HFFc6 (cell line): ENCODE measurements around the gene KNDC1. TPM values are rescaled to one million over a fixed set of nuclear protein-coding genes. Genes with fewer than 3 reads are reported as not detected.

Source experiments
- DNase-seq: peaks from one replicate; pipeline ENCODE4 v3.0.0-alpha.2; 2018
- H3K27ac Mint-ChIP-seq: 2 replicates; pipeline ENCODE4 v1.8.0; 2020; ENCODE audit warnings: mild to moderate bottlenecking, mixed read lengths
- H3K27me3 Mint-ChIP-seq: 2 replicates; pipeline ENCODE4 v1.8.0; 2021; ENCODE audit warnings: mild to moderate bottlenecking, moderate library complexity, mixed read lengths; ENCODE audit not compliant: insufficient read depth
- H3K36me3 Mint-ChIP-seq: 2 replicates; pipeline ENCODE4 v1.8.0; 2021; ENCODE audit warnings: low read depth, mixed read lengths
- H3K4me1 Mint-ChIP-seq: 2 replicates; pipeline ENCODE4 v1.8.0; 2020; ENCODE audit warnings: low read depth, mixed read lengths
- H3K4me3 Mint-ChIP-seq: 2 replicates; pipeline ENCODE4 v1.8.0; 2020; ENCODE audit warnings: mild to moderate bottlenecking, moderate library complexity, mixed read lengths
- H3K9me3 Mint-ChIP-seq: 2 replicates; pipeline ENCODE4 v1.8.0; 2020; ENCODE audit warnings: mild to moderate bottlenecking, mixed read lengths
- CTCF ChIP-seq: fragments of 200-600 bp; sonication (generic); IDR thresholded peaks from 2 replicates; pipeline ENCODE4 v1.5.0; 2021; ENCODE audit warnings: antibody characterized with exemption, mild to moderate bottlenecking
- total RNA-seq, 6 experiments: library from RNA; stranded (reverse); fragmentation: NEBNext Ultra II Directional; extraction: Animal tissue kit (Norgen Biotek cat#: 25700); gene quantifications; 2 replicates in 1 of 6; 3 replicates in 5 of 6; pipeline ENCODE4 v1.2.3, GENCODE V29; 2021

KNDC1 gene
- total RNA-seq, 6 experiments from 2014 or later, result 0.05 to 1.00 (median 0.28) TPM; not detected in 3

GRCh38 chr10:133156674-133157579 is 3.1 kb upstream of the KNDC1 start:
- DNase-seq, result no peak
- peaks cover 12% of the 10 kb centered on the region for H3K27me3 Mint-ChIP-seq
- no peak overlapping the region for H3K4me3 Mint-ChIP-seq
- TF ChIP-seq CTCF, result no peak
- H3K27ac Mint-ChIP-seq, result no peak overlapping the region
- H3K9me3 Mint-ChIP-seq, result no peaks in the 10 kb centered on the region
- H3K4me1 Mint-ChIP-seq, result no peaks in the 10 kb centered on the region
- no peaks in the 10 kb centered on the region for H3K36me3 Mint-ChIP-seq

DNA sequence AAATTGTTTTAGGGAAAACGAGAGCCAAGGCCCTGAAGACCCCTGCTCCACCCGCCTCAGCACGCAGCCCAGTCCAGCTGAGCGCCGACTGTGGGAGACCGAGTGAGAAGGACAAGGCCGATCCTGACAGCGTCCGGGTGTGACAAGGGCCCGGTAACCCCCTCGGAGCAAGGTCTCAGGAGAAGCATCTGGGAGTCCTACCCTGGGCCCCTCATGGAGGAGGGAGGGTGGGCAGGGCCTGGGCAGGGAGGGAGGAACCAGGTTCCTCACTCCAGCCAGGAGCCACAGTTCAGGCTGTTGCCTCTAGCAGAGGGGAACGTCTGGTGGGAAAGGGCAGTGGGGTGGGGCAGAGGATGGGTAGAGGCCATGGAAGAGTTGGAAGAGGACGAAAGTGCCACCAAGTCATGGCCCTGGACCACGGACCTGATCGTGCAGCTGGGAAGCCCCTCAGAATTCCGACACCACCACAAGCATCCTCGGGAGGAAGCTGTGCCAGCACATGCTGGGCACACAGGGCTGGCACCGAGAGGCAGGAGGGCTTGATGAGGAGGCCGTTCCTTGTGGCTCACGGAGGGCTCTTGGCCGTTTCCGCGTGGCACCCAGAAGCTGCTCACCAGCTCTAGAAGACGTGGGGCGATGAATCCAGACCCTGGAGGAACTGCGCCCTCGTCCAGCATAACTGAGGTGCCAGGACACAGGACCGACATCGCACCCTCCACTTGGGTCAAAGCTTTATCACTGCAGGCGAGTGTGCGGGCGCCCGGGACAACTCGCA is 2.2 kb upstream of the KNDC1 start:
- H3K4me3 Mint-ChIP-seq, result no peak overlapping the region
- DNase-seq, result no peak
- no peak for TF ChIP-seq CTCF
- H3K4me1 Mint-ChIP-seq, result no peaks in the 10 kb centered on the region
- peaks cover 14% of the 10 kb centered on the region for H3K27me3 Mint-ChIP-seq
- H3K36me3 Mint-ChIP-seq, result no peaks in the 10 kb centered on the region
- no peak overlapping the region for H3K27ac Mint-ChIP-seq
- no peaks in the 10 kb centered on the region for H3K9me3 Mint-ChIP-seq

DNA sequence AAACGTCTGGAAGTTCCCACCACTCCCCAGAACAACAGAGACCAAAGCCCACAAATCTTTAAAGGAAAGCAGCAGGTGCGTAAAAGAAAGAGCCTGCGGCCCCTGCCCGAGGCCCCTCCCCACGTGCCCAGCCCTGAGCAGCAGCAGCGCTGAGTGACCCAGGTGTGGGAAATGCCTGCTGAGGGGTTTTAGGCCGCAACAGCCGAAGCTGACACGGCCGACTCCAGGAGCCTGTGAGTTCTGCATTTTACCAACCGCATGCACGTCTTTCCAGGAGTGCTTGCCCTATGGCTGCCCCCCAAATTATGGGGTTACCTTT is 1.6 kb upstream of the KNDC1 start:
- H3K27me3 Mint-ChIP-seq, result peaks cover 12% of the 10 kb centered on the region
- no peaks in the 10 kb centered on the region for H3K36me3 Mint-ChIP-seq
- no peak overlapping the region for H3K4me3 Mint-ChIP-seq
- no peaks in the 10 kb centered on the region for H3K9me3 Mint-ChIP-seq
- no peaks in the 10 kb centered on the region for H3K4me1 Mint-ChIP-seq
- no peak overlapping the region for H3K27ac Mint-ChIP-seq
- no peak for DNase-seq
- no peak for TF ChIP-seq CTCF

DNA sequence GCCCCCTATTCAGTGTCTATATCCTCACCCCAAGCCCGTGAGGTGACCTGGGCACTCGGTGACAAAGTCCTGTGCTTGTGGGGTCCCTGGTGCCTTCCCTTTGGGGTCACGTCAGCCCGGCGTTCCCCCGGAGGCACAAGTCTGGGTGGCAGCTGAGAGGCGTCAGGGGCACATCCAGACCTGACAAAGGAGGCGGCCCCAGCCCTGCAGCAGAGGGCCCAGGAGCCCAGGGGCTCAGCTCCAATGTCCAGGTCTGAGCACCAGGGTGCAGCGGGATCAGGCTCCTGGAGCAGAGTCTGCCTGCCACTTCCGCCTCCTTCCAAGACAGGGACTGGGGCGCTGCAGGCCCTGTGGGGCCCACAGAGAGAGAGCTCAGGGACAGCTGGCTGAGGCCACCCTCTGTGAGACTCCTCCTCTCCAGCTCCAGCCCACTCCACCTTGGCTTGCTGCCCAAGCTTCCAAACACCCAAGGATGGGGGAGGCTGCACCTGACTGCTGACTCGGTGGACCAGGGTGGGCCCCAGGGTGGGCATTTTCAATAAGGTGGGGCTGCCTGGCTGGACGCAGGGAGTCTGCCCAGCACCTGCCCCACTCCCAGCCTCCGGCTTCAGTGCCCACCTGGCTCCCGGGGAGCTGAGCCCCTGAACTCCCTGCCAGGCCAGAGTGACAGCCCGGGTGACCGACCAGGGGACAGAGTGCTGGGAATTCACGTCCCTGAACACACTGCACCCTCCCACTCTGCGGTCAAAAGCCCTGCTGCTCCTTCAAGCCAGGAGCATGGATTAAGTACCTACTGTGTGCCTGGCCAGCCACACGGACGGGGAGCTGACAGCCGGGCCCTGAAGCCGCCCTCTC is 1.0 kb upstream of the KNDC1 start:
- Mint-ChIP-seq H3K36me3 (no peaks in the 10 kb centered on the region), H3K4me1 (no peaks in the 10 kb centered on the region), H3K9me3 (no peaks in the 10 kb centered on the region), H3K4me3 (no peak overlapping the region), H3K27me3 (peaks cover 12% of the 10 kb centered on the region), H3K27ac (no peak overlapping the region)
- no peak for DNase-seq
- TF ChIP-seq CTCF, result no peak

DNA sequence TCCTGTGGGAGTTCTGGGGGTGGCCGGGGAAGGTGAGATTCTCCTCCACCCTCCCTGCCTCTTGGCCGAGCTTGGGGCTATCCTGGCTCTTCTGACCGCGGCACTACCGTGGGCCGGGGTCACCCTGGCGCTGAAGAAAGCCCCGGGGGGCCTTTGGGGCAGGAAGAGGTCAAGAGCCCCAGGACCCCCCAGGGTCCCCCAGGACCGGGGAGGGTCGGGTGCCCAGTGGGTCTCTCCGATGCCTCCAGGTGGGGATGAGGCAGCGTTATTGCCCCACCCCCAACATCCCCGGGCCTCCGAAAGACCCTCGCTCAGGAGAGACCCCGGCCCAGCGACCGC is 439 bp upstream of the KNDC1 start:
- H3K4me1 Mint-ChIP-seq, result no peaks in the 10 kb centered on the region
- no peak overlapping the region for H3K4me3 Mint-ChIP-seq
- H3K36me3 Mint-ChIP-seq, result no peaks in the 10 kb centered on the region
- H3K9me3 Mint-ChIP-seq, result no peaks in the 10 kb centered on the region
- DNase-seq, result no peak
- H3K27ac Mint-ChIP-seq, result no peak overlapping the region
- TF ChIP-seq CTCF, result no peak
- H3K27me3 Mint-ChIP-seq, result peaks cover 12% of the 10 kb centered on the region
